ENCODE data around the gene BLM.

BLM gene

DNA sequence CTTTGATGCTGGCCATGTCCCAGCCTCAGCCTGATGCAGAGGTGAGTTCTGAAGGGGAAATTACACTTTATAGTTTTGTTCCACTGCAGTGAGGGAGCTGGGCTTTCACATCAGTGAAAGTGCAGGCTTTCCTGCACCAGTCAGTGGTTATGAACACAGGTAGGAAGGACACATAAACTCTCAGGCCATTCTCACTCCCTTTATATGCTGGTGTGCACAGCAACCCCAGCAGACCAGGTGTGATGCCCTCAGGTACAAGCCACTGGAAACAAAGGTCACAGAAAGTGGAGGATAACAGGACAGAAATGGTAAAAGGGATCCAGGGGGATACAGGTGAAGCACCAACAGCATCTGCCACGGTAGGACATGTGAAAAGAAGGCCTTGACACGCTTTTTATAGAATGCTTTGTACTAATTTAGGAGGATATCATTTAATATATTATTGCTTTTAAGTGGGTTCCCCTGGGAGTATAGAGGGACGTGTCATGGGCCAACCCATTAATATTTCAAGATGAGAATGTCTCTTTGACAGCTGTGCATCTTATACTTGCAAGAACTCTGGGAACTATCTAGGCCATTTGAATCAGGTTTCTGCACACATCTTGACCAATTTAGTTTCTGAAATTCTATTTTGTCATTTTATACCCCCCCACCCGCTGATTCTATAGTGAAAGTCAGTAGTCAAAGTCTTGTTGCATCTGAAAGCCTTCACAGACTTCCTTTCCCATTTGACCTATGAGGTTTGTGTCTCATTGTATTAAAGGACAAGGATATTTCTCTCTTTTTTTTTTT, 25.0 kb upstream of the BLM start:
- no peak for FAIRE-seq

DNA sequence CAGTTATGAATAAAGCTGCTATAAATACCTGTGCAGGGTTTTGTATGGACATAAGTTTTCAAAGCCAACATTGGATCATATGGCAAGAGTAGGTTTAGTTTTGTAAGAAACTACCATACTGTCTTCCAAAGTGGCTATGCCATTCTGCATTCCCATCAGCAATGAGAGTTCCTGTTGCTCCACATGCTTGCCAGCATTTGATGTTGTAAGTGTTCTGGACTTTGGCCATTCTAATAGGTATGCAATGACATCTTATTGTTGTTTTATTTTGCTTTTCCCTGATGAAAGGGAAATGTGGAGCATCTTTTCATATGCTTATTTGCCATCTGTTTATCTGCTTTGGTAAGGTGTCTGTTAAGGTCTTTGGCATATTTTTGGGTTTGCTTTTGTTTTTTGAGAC, 22.2 kb upstream of the BLM start:
- FAIRE-seq = no peak

- no peak for FAIRE-seq
Observed at GRCh38 chr15:90697175-90697574, 20.0 kb upstream of the BLM start.

GRCh38 chr15:90698629-90699028, 18.5 kb upstream of the BLM start:
- FAIRE-seq = no peak

DNA sequence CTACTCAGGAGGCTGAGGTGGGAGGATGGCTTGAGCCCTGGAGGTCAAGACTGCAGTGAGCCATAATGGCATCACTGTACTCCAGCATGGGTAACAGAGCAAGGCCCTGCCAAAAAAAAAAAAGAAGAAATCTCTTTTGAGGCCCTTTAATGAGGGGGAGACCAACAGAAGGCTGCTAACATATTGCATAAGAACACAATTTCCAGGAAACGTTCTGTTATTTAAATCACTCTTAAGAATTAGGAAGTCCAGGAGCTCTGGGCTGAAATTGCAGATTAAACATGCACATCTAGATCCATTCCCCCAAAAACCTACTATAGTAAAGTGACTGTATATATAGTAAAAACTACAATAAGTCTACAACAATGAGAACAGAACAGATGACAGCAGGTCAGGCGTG, 16.1 kb upstream of the BLM start:
- no peak for FAIRE-seq

DNA sequence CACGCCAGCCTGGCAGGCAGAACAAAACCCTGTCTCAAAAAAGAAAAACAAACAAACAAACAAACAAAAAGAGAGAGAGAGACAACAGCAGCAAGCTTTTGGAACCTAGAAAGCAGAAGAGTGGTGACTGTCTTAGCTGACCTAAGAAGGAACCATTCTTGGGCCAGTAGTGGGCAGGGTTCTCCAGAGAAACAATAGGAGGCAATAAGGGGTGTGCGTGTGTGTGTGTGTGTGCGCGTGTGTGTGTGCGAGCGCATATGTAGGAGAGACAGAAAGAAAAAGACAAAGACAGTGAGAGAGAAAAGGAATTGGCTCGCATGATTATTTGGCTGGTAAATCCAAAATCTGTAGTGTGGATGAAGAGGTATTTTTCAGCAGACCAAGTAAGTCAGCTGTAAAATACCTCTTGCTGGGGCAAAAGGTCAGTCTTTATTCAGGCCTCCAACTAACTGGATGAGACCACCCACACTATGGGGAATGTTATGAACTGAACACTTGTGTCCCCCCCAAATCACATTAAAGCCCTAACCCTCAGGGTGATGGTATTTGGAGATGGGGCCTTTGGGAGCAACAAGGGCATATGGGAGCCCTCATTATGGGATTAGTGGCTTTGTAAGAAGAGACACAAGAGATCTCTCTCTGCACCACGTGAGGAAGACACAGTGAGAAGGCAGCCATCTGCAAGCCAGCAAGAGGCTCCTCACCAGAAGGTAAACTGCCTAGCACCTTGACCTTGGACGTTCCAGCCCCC, 15.1 kb upstream of the BLM start:
- FAIRE-seq = no peak

GRCh38 chr15:90703455-90703854, 13.7 kb upstream of the BLM start:
- no peak for FAIRE-seq

DNA sequence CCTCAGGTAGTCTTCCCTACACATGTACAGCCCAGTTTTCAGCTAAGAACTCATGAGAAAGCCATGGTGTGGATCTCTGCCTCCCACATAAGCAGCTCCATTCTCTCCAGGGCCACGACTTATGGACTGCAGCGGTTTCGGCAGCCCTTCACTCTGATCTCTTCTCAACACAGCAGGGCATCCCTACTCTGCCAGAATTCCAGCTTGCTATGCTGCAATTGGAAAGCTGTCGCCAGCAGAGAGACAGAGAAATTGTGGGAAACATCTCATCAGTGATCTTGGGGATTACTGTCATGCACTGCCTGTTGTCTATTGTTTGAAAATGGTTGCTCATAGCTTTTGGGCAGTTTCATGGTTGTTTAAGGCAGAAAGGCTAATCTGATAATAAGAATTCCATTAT, 11.9 kb upstream of the BLM start:
- FAIRE-seq = no peak

DNA sequence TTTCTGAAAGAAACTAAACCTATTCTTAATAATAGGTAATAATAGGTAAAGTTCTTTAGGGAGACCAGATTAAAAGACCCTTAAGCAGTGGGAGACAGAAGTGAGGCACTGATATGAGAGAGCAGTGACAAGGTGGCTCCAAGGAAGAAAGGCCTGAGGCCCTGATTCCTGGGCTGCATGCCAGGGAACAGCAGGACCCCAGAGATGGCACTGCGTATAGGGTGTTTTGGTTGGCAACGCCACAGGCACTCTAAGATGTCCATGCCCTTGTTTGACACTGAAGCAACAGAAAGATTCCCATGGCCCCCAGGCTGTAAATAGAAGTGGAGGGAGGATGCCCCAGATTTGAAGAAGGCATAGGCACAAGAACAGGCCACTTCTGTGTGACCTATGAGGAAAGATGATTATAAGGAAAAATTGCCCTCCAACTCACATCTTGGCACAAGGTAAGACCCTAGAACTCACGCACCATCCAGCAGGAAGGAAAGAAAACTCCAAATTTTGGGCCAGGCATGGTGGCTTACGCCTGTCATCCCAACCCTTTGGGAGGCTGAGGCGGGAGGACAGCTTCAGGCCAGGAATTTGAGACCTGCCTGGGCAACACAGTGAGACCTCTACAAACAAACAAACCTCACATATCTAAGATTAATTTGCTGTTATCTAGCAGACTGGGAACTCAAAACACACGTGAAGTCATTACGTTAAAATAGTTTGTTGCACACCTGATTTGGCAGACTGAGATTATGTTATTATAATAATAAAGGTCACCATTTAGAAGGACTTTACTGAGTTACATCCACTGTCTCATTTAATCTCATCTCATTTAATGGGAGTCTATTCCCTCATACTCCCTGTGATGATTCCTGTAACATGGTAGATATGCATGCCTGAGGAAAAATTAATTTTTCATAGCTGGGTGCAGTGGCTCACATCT, 10.5 kb upstream of the BLM start:
- FAIRE-seq = no peak

DNA sequence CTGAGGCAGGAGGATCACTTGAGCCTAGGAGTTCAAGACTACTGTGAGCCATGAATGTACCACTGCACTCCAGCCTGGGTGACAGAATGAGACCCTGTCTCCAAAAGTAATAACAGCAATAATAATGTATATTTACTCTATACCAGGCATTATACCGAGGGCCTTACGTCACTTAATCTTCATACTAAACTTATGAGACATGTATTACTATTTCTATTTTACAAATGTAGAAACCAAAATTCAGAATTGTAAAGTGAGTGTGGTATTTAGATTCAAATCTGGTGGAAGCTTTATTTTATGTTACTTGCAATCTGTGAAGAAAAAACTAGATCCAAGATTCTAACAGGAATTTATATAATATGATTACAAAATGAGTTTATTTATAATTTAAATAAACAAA, 9.7 kb upstream of the BLM start:
- no peak for FAIRE-seq

- FAIRE-seq = no peak
Observed at GRCh38 chr15:90708516-90708915, 8.6 kb upstream of the BLM start.

GRCh38 chr15:90709278-90709677, 7.9 kb upstream of the BLM start:
- FAIRE-seq = no peak

DNA sequence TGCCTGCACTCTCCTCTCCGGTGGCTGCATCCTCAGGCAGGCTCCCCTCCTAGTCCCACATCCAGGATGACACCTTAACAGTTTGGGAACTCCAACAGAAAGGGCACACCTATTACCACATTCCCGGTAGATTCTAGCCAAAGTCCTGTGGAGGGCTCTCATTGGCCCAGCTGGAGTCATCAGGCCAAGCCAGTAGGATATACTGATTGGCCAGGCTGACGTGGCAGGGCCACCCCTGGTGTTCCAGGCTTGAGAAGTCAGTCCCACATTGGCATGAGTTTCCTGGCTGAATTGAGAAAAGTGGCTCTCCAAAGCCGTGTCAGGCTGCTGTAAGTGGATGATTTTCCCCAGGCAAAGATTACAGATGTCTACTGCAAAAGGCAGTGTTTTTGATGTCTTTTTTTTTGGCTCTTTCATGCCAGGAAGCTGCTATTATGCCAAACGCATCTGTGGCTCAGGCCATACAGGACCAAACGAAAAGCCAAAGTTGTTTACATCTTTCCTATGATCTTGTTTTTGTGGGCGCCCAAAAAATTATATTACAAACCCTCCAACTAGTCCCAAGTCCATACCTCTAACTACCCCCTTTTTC, 6.6 kb upstream of the BLM start:
- FAIRE-seq = no peak

DNA sequence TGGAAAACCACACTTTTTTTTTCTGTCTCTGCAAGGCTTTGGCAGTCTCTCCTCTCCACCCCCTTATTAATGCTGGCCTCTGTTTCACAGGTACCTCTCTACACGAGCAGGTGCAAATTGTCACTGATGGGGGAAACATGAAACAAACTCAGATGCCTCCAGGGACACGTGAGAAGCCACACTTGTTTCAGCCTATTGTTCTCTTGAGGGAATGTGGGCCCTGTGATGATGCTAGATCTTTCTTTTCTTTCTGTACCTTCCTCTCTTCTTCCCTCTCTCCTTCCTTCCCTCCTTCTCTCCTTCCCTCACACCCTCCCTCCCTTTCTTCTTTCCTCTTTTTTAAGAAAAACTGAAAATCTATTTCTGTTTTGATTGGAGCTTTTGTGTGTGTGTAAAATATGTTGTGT, 5.7 kb upstream of the BLM start:
- no peak for FAIRE-seq

- FAIRE-seq = no peak
Observed at GRCh38 chr15:90711842-90712241, 5.3 kb upstream of the BLM start.

DNA sequence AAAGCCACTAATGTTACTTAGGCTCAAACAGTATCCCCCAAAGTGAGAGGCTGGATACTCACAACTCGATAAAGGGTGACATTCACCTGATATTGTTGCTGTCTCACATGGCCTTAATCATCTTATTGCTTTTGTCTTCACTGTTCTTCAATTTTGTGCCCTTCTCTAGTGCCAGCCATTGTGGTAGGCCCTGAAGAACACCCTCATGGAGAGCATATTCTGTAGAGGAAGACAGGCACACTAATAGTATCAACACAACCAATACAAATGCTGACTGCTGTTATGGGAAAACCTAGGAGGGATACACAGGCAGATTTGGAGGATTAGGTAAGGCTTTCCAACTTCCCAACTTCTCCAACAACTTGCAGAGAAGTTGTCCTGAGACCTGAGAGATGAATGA, 4.1 kb upstream of the BLM start:
- no peak for FAIRE-seq

GRCh38 chr15:90716317-90716975, 700 bp upstream of the BLM start:
- no peak for FAIRE-seq

DNA sequence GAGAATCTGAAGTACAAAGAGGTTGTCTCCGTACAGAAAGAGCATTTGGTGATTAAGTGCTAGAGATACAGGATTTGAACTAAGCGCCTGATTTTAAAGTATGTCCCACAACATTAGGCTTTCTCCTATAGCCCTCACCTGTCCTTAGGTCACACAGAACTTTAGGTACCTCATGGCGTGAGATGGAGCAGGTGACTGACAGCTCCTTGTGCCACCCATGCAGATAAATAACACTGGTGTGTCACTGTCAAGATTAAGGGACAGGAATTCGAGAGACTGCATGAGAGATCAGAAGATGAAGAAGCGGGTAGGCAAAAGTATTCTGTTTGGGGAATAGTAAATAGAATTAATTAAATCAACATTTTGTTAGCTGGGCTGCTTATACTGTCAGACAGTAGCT, 1.1 kb downstream of the BLM start:
- FAIRE-seq = no peak

DNA sequence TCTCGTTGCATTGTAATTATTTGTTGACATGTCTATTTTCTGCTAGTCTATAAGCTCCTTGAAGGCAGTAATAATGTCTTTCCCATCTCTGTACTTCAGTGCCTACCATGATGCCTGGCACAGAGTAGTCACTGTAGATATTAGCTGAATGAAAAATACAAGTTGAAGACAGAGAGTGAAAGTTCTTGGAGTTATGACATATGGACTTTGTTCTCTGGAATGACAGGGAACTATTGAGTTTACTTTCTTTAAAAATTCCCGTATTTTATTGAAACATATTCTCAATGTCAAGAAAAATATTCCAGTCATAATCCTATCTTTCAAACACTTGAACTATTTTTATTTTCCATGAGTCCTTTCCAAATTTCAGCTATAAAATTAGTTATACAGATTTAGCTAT, 3.0 kb downstream of the BLM start:
- no peak for FAIRE-seq

GRCh38 chr15:90729261-90729660, 12.1 kb downstream of the BLM start:
- FAIRE-seq = no peak

- FAIRE-seq = no peak
Observed at GRCh38 chr15:90730290-90730689, 13.1 kb downstream of the BLM start.

DNA sequence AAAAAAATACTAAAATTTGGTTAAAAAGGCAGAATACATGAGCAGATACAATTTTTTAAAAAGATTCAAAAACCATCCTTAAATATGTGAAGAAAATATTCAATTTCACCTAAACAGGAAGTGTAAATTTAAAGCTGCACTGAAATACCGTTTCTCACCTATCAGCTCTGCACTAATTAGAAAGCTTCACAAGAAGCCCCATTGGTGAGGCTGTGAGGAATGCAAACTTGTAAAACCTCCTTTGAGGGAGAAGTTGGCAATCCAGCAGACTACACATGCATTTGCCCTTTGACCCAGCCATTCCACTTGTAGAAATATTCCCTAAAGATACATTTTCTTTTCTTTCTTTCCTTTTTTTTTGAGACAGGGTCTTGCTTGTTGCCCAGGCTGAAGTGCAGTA, 18.8 kb downstream of the BLM start:
- peak; percentile 14 for FAIRE-seq

Data from colon (tissue), 2 donors.